GM12891 (cell line): ENCODE data around the gene CERS3.

Experiments used
- PAX5 ChIP-seq: IDR thresholded peaks from 2 replicates; pipeline ENCODE4 v1.6.1; 2011; ENCODE audit warnings: low read length, moderate library complexity, mild to moderate bottlenecking; ENCODE audit not compliant: insufficient read depth, severe bottlenecking
- POLR2A ChIP-seq: IDR thresholded peaks from 2 replicates; pipeline ENCODE4 v1.6.1; 2011; ENCODE audit warnings: low read depth, low read length, control low read depth
- POLR2AphosphoS5 ChIP-seq: IDR thresholded peaks from 2 replicates; pipeline ENCODE4 v1.6.1; 2011; ENCODE audit warnings: low read depth, low read length, control low read depth
- POU2F2 ChIP-seq: IDR thresholded peaks from 2 replicates; pipeline ENCODE4 v1.6.1; 2011; ENCODE audit warnings: low read depth, mild to moderate bottlenecking, control low read depth, low read length, moderate library complexity
- SPI1 ChIP-seq: IDR thresholded peaks from 2 replicates; pipeline ENCODE4 v1.6.1; 2011; ENCODE audit warnings: low read depth, low read length, control low read depth
- TAF1 ChIP-seq: IDR thresholded peaks from 2 replicates; pipeline ENCODE4 v1.6.1; 2011; ENCODE audit warnings: low read depth, low read length, control low read depth

DNA sequence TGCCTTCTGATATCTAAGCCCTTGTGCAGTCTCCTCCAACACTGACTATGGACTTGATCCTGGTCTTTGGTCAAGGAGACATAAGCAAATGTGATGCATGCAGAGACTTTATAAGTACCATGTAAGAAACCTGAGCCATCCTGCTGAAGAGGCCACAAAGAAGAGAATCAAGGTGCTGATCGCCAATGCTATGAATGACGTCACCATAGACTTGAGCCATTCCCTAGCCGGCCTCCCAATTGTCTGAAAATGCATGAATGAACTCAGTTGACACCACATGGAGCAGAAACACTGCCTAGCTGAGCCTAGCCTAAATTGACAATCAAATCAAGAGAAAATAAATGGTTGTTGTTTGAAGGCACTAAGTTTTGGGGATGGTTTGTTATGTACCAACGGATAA lies 51.9 kb downstream of the CERS3 start:
- TF ChIP-seq POLR2AphosphoS5 (no peak), POLR2A (no peak), TAF1 (no peak), SPI1 (no peak), PAX5 (no peak), POU2F2 (no peak)
